GM18526 (cell line): ENCODE measurements around the gene TRAF6.

ENCODE experiments used
- POLR2A ChIP-seq: IDR thresholded peaks from 3 replicates; pipeline ENCODE4 v1.6.1; 2011; ENCODE audit not compliant: insufficient read length; ENCODE audit errors: extremely low read depth

TRAF6 gene

GRCh38 chr11:36469881-36470802, 39.9 kb downstream of the TRAF6 start:
- no peak for TF ChIP-seq POLR2A

DNA sequence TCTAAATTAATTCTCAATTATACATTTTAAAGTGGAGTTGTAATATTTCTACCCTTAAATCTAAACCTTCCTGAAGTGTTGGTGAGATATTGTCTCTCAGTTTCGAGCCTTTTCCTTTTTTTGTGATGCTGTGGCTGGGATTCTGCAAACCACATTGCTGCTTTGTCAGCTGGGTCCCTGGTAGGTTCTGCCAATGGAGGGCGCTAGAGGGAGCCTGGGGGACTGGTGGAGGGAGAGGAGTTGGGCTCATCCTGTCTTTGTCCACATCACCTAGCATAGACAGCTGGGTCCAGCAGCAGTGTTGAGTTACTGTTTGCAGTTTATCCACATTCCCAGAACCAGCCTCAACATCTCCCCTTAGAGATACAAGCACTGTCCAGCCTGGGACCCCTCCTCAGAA, 41.0 kb downstream of the TRAF6 start:
- no peak for TF ChIP-seq POLR2A

GRCh38 chr11:36467916-36468315, 42.2 kb downstream of the TRAF6 start:
- no peak for TF ChIP-seq POLR2A

DNA sequence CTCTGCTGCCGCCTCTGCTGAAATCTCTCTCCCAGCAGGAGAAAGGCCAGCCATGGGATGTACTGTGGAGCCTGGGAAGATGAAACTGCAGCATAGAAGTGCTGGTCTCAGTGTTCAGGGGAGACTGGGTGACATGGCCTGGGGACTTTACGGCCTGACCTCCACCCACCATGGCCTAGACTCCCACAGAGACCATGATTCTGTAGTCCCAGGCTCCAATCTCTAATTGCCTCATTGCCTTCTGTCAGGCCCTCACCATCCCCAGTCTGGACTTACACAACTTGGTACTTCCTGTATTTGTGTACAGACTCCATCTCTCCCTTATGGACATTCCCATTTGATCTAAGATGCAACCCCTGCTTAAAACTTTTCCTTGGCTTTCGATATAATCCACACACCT, 43.1 kb downstream of the TRAF6 start:
- TF ChIP-seq POLR2A, result no peak

GRCh38 chr11:36465449-36466163, 44.5 kb downstream of the TRAF6 start:
- TF ChIP-seq POLR2A, result no peak

DNA sequence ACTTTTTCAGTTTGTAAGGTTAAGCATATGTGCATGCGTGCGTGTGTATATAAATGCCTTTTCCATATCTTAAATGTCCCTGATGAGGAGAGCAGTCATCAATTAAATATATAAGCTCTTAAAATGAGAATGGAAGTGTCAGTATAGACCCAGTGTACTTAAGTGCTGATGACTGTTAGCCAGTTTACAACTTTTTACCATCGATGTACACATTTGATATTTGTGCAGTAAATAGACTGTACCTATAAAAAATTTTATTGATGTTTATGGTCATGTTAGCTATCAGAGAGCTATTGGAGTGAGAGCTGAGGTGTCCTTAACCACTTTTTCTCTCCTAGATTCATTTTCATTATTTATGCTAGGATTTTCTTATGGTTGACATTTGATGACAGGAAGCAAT, 45.4 kb downstream of the TRAF6 start:
- no peak for TF ChIP-seq POLR2A

DNA sequence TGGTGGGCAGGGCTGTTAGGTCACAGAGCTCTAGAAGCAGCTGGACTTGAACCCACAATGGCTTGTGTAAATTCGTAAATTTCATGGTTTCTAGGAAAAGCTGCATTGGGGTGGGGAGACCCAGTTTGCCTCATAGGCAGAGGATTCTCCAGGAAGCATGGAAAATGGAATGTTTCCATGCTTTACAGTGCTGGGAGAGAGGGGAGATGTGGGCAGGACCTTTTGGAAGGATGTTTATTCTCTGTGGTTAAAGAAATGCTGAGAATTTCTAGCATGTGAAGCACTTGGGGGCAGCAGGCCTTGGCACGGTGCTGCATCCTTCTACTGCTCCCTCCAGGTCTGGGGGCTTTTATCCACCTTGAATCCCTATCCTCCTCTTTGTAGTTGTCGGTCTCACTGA, 46.3 kb downstream of the TRAF6 start:
- no peak for TF ChIP-seq POLR2A

GRCh38 chr11:36462321-36462720, 47.8 kb downstream of the TRAF6 start:
- no peak for TF ChIP-seq POLR2A

DNA sequence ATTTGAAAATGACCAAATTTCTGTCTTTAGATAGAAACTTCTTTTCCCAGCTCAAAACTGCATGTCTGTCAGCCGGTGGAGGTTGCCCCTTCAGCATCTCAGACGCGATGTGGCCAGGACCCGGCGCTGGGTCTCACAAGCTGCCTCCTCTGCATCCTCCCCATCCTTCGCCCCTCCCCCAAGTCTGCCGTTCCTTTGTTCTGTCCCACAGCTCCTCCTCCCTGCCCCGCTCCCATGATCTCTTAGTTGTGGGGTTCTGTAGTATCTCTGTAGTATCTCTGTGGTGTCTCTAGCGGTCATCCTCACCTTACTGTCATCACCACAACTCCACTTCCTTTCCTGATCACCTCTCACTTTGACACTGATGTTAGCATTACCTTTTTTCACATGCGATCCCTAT, 49.9 kb downstream of the TRAF6 start:
- TF ChIP-seq POLR2A, result no peak

DNA sequence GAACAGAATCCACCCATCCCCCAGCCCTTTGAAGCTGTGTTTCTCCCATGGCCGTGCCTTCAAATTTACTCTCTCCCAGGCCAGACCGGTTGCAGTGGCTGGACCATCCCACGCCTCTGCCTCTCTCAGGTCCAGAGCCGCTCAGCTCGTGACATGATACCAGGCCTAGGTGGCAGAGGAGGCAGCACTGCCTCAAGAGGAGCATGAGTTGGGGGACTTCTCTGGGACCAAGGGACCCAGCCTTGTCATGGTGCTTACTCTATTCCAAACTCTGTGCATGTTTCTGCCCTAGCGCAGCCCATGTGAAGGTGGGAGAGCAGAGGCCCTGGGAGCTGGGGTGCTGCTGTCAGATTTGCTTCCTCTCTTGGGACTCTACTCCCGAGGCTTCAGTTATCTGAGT, 51.0 kb downstream of the TRAF6 start:
- no peak for TF ChIP-seq POLR2A

GRCh38 chr11:36458129-36458915, 51.8 kb downstream of the TRAF6 start:
- TF ChIP-seq POLR2A, result no peak

DNA sequence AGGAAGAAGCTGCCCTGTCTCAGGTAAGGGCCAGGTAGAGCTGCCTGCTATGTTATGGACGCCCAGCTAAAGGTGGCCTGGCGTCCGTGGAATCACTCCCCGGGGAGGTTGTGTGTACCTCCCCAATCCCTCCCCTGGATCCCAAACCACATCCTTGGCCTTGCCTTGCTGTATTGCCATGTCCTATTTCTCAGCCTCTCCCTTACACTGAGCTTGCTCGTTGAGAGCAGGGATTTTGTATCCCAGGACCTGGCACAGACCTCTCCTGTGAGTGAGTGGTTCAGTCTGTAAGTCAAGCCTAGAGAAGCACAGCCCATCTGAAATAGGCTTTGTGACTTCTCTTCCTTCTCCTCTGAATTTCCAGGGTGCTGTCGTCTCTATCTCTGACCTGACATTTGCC, 53.9 kb downstream of the TRAF6 start:
- no peak for TF ChIP-seq POLR2A

- TF ChIP-seq POLR2A, result no peak
Measured at GRCh38 chr11:36455658-36456111, 54.4 kb downstream of the TRAF6 start.

- TF ChIP-seq POLR2A, result no peak
Measured at GRCh38 chr11:36454941-36455631, 55.0 kb downstream of the TRAF6 start.

GRCh38 chr11:36454551-36454940, 55.5 kb downstream of the TRAF6 start:
- no peak for TF ChIP-seq POLR2A
